NCI-H146 (cell line): ENCODE measurements around the gene CXCL12.

Experiments
- DNase-seq: peaks from one replicate; lab custom pipeline; 2025; lab: John Stamatoyannopoulos, UW

CXCL12 gene

DNA sequence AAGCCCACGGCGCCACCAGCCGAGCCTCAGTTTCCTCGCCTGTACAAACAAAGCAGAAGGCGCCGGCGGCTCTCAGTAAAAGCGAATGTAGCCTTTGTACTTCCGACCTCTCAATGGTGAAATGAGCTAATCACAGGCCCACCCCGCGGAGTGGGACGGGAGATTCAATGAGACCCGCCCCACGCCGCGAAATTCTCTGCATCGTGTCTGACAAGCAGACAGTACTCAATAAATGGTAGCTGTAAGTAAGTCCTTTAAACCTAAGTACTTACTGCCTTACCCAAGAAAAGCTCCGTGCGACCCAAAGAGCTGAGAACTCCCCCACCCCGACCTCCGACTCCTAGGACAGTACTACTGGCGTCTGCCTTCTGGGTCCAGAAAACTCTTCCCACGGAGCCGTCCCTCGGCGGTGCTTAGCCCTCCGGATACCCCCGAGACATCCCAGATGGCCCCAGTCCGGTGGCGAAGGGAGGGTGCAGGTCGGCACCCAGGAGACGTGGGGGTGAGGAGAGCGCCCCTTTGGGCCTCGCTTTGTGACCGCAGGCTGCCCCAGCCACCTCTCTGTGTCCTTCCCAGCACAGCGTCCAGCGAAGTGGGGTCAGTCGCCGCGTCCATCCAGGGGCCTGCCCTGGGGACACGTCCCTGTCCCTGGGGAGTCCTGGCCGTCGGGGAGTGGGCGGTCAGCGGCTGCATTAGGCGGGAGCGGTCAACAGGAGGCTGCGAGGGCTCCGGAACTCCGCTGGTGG, 972 bp upstream of the CXCL12 start:
- no peak for DNase-seq

DNA sequence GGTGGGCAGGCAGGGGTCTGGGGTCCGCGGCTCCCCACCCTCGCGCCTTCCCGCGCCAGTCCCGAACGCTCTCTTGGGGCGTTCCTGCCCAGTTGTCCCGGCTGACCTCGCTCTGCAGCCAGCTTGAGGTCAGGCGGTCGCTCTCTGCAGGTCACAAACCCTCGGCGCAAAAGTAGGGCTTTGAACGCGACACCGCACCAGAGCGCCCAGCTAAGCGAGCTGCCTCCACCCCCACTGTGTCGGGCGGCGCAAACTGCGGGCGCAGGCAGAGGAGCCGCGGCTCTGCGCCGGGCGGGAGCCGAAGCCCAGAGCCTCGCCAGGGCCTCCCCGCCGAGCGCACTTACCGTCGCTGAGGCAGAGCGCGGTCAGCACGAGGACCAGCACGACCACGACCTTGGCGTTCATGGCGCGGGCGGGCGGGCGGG, 284 bp downstream of the CXCL12 start:
- no peak for DNase-seq

DNA sequence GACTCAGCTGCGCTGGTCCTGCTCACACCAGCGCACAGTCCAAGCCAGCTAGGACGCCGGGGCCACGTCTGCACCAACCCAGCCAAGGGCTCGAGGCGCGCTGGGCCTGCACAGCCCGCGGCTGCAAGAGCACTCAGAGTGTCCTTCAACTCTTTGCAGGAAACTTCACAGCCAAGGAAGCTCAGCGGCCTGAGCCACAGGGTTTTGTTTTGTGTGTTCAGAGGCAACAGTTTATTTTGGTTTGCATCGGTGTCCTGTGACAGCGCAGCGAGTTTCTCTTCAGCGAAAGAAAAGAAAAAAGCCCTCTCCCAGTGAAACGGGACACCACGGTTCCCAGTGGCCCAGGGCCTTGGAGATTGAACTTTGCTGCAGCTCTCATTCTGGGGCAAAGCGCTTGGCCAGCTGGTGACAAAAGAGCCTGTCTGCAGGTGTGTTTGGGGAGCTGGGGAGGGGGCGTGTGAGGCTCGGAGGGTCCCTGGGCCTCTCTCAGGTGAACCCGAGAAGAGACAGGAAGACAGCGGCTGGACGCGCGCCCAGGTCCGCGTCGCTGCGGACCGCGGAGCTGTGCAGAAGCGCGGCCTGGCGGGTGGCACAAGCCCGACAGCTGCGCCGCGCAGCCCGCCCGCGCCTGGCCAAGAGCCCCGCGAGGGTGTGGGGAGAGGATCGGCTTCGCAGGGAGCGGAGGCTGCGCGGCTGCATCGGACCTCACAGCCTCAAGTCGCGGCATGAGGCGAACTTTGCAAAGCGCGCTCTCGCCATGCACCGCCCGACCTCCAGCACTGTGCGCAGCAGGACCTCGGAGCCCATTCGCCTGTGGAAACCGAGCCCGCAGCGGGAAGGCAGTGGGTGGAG, 922 bp downstream of the CXCL12 start:
- DNase-seq: no peak

DNA sequence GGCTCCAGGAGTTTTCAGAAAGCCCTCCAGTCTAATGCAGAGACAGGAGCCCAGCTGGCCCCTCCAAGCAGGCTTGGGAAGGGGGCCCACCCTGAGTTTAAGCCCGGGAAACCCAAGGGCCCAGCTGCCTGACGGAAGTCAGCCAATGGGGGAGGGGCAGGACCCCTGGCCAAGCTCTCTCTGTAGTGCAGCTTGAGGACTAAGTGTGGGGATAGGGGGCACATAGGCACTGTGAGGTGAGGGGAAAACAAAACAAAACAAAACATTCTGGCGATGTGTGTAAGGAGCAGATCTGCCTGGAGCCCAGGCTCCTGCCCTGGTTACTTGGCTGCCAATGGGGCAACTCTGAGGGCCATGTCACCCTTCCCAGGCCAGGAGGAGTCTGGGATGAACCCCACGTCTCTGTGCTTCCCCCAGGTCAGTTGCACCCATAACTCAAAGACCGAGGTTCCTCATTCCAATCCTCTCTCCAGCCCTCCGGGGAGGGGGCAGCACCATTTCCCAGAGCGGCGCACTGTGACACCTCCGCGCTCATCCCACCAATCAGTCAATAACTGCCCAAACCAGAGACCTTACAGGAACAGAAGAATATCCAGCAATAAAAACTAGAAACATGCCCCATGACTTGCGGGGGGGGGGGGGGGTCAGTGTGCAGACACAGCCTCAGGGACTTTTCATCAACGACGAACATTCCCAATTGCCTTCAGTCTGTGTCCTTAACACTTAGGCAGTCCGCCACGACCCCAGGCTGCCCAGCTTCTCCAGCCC, 1.7 kb downstream of the CXCL12 start:
- no peak for DNase-seq

DNA sequence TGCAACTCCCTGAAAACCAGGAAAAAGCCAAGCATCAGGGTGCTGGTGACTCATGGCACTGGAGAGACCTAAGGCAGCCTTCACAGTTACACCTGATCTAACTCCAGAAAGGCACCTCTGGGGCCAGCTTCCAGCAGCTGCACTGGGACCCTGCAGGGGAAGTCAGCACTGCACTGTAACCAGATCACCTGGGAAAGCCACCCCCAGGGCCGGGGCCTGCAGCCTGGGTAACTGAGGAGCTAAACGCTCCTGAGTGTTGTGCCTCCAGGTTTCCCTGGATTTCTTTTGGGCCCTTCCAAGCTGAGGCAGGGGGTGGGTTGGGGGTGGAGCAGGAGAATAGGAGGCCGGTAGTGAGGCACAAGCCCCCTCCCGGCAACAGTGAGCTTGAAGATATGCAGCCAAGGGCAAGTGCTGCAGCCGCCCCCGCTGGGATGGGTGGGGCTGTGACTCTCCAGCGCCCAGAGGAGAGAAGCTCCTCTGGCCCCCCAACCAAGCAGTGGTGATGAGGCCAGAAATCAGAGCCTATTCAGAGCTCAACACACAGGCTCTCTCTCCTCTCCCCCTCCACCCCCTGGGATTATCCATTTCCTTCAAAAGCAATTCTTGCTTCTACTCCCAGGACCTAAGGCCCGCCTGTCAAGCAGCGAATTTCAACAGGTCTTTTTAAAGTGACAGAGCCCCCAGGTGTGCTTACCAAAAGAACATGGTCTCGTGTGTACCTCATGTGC, 2.6 kb downstream of the CXCL12 start:
- DNase-seq: no peak

DNA sequence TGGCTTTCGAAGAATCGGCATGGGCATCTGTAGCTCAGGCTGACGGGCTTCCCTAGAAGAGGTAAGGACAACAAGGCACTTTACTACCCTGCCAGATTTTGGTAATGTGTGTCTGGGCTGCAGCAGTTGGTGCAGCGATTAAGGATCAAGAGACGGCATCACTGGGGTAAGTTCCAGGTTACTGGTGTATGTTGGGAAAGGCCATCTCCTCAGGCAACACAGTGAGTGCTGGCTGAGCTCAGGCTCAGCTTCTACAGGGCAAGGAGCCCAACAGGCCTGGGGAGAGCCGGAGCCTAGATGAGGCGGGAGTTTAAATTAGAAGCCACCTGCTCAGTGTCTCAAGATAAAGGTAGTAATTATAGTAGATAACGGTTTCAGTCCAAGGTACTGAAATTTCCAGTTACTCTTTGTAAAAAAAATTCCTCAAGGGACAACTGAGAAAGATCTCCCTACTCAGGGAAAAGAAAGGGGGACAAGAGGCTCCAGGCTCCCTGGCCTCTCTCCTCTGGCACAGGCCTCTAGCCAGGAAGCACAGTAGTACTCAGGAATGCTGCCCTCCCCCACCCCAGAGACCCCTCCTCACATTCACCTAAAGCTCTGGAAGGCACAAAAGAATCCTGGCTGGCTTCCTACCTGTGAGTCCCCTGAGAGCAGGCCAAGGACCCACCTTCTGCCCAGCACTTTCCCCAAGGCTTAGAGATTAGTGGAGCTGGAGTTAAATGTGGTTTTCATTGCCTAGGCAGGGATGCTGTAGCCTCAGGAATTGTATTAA, 3.9 kb downstream of the CXCL12 start:
- DNase-seq: no peak

DNA sequence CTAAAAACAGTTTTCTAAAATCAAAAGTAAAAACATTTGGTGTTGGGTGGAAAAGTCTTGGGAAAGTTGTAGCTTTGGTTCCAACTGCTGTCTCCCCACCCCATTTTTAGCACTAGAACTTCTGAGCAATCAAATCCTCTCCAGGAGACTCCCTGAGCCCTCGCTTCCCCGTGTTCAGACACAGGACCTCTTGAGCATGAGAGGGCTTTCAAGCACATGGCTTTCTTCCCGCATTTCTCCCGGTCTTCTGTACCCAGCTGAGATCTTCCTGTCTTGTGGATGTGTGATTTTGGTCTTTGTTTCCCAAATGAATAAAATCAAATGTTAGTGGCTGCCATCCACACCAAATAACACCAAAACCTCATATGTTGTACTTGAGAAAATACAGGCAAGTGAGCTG, 5.0 kb downstream of the CXCL12 start:
- no peak for DNase-seq

DNA sequence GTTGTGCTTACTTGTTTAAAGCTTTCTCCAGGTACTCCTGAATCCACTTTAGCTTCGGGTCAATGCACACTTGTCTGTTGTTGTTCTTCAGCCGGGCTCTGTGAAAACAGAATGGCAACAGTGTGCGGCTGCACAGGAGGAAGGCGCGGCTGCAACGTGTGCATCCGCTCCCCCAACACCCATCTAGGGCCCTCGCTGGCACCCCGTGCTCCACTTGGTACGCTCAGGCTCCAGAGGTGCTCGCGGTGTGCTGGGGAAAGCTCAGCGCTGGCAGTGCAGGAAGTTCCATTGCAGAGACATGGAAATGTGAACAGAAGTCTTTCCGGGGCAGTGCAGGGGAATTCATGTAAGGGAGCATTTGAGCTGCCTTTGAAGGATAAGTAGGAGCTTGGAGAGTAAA, 6.3 kb downstream of the CXCL12 start:
- DNase-seq: no peak

DNA sequence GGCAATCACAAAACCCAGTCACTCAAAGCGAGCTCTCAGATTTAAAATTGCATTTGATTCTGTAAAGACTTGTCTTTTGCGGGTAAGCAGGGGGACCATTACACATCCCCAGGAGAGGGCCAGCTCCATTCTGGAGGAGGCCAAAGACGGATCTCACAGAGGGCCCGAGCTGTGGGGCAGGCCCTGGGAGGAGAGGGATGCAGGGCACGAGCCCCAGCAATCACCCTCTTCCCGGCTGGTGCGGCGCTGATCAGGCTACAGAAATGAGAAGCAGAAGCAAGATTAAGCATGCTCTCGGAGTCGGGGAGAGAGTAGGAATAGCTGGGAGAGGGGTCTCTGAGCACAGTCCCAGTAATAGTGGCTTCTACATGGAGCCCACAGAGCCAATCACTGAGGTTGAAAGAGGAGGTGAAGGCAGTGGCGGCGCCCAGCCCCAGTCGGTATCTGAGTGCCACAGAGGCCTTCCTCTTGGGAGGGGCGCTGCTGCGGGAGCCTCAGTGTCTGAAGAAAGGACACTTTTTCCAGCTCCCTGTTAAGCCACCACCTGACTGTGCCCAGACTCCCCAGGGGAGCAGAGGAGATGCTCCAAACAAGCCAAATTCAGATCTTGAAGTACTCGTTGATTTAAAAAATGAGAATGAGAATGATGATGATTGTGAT, 7.1 kb downstream of the CXCL12 start:
- DNase-seq: no peak

DNA sequence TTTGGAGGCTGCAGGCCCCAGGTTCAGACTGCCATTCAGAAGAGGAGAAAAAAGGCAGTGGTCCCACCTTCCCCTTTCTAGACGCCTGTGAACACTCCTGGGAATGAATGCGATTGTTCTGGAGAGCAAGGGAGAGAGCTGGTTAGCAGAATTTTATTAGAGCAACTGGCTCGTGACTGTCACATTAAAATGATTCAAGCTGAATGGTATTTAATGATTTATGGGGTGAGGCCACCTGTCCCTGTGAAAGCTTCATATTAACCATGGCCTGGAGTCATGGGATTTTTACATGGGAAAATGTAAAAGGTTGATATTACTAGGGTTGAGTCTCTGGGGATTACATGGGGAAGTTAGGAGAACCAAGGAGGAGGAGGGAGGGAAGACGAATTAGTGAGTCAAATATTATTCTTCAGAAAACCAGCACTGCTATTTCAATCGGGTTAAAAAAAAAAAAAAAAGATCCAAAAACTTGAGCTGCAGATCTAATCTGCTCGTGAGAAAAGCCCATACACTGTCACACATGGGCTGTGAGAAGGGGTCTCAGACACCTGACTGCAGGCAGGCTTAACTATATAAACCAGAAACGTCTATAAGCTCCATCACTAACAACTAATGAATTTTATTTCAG, 8.3 kb downstream of the CXCL12 start:
- no peak for DNase-seq

DNA sequence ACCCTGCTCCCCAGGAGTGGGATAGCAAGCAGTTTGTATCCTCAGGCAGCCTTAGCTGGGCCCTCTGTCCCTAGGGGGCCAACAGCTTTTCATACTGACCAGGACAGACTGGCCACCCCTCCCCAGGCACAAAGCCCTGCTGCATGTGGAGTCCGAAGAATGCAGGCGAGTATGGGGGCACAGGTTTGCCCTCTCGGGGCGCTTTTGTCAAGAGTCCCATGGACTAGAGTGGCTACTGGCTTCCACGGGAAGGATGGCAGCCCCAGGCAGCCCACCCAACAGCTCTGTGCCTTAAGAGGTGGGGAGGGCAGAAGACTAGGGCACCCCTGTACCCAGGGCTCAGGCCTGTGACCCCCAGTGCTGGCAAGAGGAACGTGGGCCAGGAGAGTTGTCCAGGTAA, 10.7 kb downstream of the CXCL12 start:
- no peak for DNase-seq

DNA sequence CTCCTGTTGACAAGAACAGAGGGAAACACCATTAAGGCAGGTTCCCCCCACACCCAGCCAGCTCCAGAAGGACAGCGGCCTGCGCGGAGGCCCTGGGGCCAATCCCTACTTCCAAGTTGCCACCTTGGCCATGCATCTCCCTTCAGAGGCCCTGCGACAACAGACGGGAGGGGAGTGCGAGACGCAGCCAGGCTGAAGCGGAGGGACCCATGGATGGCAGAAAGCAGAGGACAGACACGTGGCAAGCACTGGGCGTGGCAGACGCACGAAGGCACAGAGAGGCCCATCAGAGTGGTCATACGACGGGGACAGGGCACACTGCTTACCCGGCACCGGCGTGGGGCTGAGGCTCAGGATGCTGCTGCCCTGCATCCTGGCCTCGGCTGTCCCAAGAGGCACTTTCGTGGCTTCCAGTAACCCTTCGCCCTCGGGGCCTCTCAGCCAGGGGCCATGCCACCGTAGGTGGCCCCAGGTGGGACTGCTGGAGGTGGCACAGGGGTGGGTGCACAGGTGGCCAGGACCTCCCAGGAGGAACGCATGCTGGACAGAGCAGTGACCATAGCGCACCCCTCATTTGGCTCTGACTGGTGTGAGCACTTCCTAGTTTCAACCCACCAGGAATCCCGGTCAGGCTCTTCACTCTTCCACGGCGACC, 11.4 kb downstream of the CXCL12 start:
- DNase-seq: no peak

DNA sequence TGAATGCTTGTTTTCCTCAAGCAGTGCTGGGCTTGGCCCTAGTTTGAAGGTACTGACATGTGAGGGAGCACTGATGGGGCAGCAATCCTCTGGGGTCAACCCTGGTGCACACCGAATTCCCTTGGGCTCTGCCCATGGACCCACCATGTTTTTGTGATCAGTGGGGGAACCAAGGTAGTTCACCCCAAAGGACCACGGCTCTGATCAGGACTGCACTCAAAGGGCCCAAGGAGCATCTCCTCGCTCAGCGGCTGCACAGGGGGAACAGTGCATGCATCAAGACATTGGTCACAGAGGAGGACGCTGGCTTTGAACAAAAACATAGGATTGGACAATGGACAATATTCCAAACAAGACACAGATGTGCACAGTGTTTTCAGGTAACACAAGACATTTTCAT, 12.7 kb downstream of the CXCL12 start:
- no peak for DNase-seq

DNA sequence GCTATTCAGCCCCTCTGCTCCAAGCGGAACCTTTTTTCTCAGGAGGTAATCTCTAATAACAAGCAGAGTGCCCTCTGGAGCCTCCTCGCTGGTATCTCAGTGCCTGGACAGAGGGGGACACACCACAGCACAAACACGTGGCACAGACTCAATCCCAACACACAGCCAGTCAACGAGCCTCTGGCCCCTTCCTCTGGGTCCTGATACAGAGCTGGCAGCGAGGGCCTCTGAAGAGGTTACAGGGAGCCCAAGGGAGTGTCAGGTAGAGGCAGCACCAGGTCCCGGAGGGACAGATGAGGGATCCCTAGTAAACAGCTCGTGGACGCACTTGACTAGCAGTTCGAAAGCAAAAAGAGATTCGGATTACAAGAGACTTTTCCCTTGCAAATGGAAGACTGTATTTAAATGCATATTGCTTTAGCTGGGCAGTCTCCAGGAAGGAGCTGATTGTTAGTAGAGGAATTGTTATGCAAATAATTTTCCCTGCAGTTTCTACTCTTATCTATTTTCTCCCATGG, 14.1 kb downstream of the CXCL12 start:
- no peak for DNase-seq

DNA sequence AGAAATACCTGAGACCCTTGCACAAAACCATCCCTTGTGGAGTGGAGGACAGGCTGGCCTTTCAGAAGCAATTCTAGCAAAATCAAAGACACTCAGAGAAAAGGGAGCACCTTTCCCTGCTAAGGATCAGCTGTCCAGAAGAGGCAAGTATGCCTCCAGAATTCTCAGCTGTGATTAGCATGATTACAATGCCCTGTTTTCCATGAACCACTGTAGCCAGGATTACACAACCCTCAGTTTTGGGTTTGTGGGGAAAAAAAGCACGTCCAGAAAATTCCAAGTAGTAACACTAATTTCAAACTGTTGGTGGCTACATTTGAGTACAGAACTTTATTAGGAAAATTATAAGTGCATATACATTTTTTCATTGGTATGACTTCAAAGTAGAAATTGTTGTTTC, 15.0 kb downstream of the CXCL12 start:
- DNase-seq: no peak

DNA sequence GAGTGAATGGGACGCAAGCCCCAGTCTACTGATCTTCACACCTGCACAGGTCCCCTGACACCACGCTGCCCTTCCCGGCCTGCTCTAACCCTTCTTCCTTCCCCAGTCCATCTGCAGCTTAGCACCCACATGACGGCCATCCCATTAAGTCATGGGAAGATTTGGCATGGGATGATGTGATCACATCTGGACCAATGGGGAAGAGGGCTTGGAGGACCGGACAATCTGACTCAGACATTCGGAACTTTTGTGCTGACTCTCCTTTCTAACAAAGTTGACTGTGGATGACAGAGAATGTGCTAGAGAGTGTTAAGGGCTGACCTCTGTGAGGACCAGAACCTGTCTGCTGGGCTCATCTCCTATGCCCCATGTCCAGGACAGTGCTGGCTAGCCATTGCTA, 15.6 kb downstream of the CXCL12 start:
- no peak for DNase-seq

DNA sequence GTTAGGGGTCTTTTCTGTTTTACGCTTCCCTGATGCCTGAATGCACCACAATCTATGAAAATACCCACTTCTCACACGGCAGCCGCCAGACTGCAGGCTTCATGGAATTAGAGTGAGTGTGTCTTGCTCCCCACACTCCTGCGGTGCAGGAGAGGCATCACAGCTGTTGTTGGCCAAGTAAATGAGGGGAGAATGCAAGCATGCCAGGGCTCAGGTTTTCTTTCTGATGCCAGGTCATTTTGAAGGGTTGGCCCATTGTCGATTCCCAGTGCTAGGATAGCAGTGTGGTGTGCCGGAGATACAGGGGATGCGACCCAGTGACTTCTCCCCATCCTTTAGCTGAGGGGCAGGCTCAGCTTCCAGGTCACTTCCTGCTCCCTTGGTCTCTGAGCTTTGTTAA, 16.3 kb downstream of the CXCL12 start:
- no peak for DNase-seq

DNA sequence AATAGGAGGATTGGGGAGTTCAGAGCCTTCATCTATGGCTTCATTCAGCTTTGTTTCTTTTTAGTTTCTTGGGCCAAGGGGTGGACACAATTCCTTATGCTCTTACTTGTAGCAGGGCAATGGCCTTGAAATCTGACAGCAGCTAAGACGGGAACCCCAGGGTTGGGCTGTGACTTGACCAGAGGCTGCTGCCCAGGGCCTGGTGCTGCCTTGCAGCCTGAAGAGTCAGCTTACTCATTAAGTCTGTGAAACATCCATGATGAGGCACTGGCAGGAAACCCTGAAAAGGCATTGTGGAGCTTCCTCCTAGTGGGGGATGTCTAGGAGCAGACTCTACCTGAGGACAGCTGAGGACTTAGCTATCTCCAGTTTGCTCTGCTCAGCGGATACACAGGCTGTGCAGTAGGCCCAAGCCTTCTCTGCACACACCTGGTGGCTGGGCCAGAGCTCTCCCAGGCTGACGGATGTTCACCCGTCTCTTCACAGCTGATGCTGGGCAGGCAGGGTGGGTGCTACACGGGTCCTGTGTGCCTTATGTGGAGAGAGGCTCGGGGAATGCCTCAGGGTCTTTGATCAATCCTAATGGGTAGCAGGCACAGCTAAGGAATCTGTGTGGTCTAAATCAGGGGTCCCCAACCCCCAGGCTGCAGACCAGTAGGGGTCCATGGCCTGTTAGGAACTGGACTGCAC, 17.8 kb downstream of the CXCL12 start:
- DNase-seq: no peak

DNA sequence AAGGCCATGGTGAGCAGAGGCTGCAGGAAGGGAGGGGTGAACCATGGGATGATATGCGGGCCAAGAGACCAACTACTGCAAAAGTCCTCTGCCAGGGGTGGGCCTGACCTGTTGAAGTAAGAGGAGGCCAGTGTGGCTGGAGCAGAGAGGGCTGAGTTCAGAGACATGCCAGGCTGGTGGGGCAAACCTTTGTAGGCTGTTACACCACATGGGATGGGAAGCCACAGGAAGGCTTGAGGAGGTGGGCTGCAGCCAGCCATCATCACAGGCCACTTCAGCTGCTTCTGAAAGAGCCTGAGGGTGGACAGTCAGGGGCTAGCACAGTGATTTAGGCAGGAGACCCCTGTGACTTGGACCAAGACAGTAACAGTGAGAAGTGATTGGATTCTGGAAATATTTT, 20.3 kb downstream of the CXCL12 start:
- no peak for DNase-seq
